Measurements from ENCODE around the gene KCNG4. TPM values are rescaled to one million over a fixed set of nuclear protein-coding genes. Genes with fewer than 3 reads are reported as not detected.

KCNG4 gene
- total RNA-seq, 4 donors from 2014 or later, result not detected

DNA sequence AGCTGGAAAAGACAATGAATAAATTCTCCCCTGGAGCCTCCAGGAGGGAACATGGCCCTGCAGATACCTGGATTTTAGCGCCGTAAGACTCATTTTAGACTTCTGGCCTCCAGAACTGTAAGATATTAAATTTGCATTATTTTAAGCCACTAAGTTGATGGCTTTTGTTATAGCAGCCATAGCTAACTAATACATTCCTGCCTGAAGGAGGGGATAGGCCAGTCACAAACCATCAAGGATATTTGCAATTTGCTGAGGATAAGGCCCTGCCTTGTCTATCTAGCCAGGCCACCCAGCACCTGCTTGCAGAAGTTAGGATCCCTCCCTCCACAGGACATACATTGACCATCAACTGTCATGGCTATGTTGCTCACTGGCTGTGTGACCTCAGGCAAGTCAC lies 4.9 kb upstream of the KCNG4 start:
- Histone ChIP-seq H3K4me3 (no peak overlapping the region), H3K27ac (no peak overlapping the region), H3K36me3 (no peaks in the 10 kb centered on the region), H3K27me3 (peaks cover 0 to 5% of the 10 kb centered on the region in 2 donors), H3K9me3 (no peaks in the 10 kb centered on the region), H3K4me1 (no peaks in the 10 kb centered on the region)
- intact Hi-C loops (cut with DNase I; ENCODE audit: low total_unique reads), result no loop called here
- no peak for DNase-seq
- no peak for TF ChIP-seq POLR2A (IDR thresholded peaks at IDR 0.05)
- TF ChIP-seq, protein P1, sequence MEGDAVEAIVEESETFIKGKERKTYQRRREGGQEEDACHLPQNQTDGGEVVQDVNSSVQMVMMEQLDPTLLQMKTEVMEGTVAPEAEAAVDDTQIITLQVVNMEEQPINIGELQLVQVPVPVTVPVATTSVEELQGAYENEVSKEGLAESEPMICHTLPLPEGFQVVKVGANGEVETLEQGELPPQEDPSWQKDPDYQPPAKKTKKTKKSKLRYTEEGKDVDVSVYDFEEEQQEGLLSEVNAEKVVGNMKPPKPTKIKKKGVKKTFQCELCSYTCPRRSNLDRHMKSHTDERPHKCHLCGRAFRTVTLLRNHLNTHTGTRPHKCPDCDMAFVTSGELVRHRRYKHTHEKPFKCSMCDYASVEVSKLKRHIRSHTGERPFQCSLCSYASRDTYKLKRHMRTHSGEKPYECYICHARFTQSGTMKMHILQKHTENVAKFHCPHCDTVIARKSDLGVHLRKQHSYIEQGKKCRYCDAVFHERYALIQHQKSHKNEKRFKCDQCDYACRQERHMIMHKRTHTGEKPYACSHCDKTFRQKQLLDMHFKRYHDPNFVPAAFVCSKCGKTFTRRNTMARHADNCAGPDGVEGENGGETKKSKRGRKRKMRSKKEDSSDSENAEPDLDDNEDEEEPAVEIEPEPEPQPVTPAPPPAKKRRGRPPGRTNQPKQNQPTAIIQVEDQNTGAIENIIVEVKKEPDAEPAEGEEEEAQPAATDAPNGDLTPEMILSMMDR (IDR thresholded peaks at IDR 0.05), result no peak

DNA sequence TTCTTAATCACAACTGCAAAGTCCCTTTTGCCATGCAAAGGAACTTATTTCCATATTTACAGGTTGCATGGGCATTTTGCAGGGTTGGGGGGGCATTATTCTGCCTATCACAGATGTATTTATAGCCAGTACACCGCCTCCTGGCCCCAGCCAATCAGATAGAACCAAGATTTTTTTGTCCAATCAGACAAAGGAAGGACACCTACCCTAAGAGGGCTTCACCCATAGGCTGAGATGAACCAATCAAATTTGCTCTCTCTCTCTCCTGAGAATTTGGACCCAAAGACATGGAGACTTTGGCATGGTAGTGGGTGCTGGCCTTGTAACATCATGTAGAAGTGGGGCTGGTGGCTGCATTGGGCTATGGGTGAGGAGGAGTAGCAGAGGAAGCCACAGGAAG lies 3.9 kb upstream of the KCNG4 start:
- Histone ChIP-seq H3K27ac (no peak overlapping the region), H3K27me3 (peaks cover 0 to 5% of the 10 kb centered on the region in 2 donors), H3K9me3 (no peaks in the 10 kb centered on the region), H3K4me3 (no peak overlapping the region), H3K36me3 (no peaks in the 10 kb centered on the region), H3K4me1 (no peaks in the 10 kb centered on the region)
- TF ChIP-seq, protein P1 (IDR thresholded peaks at IDR 0.05), result no peak
- no peak for TF ChIP-seq POLR2A (IDR thresholded peaks at IDR 0.05)
- DNase-seq, result no peak
- intact Hi-C loops (cut with DNase I; ENCODE audit: low total_unique reads), result no loop called here

DNA sequence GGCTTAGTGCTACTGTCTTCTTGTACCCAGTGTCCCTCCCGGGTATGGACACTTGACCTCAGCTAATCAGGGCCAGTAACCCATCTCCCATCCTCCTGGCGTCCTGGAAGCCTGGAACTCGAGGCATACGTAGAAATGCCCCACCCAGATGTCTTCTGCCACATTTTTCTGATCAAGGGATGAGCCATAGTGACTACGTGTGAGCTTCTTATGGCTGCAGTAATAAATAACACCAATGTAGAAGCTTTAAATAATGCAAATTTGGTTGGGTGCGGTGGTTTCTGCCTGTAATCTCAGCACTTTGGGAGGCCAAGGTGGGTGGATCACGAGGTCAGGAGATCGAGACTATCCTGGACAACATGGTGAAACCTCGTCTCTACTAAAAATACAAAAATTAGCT lies 3.0 kb upstream of the KCNG4 start:
- Histone ChIP-seq H3K36me3 (no peaks in the 10 kb centered on the region), H3K4me1 (no peaks in the 10 kb centered on the region), H3K27ac (no peak overlapping the region), H3K27me3 (peaks cover 0 to 5% of the 10 kb centered on the region in 2 donors), H3K9me3 (no peaks in the 10 kb centered on the region), H3K4me3 (no peak overlapping the region)
- TF ChIP-seq POLR2A (IDR thresholded peaks at IDR 0.05), result no peak
- TF ChIP-seq, protein P1 (IDR thresholded peaks at IDR 0.05), result no peak
- DNase-seq, result no peak
- intact Hi-C loops (cut with DNase I; ENCODE audit: low total_unique reads), result no loop called here

DNA sequence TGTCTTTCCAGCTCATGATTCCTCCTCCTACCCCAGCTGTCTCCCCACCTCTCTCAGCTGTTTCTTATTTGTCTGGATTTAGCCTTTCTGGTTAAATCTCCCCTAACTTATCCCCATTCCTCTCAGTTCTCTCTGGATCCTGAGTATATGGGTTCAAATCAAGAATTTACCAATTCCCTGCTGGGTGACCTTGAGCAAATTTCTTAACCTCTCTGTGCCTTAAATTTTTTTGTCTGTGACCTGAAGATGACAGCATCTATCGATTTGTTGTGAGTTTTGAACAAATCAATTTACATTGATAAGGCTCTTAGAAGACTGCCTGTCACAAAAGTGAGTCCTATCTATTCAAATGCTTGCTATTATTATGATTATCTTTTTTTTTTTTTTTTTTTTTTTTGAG lies 2.0 kb upstream of the KCNG4 start:
- intact Hi-C loops (cut with DNase I; ENCODE audit: low total_unique reads), result no loop called here
- no peaks in the 10 kb centered on the region for H3K36me3 ChIP-seq
- no peak overlapping the region for H3K4me3 ChIP-seq
- no peaks in the 10 kb centered on the region for H3K9me3 ChIP-seq
- no peak for DNase-seq
- no peak for TF ChIP-seq POLR2A (IDR thresholded peaks at IDR 0.05)
- TF ChIP-seq, protein P1 (IDR thresholded peaks at IDR 0.05), result no peak
- no peaks in the 10 kb centered on the region for H3K4me1 ChIP-seq
- H3K27ac ChIP-seq, result no peak overlapping the region
- peaks cover 0 to 5% of the 10 kb centered on the region in 2 donors for H3K27me3 ChIP-seq

DNA sequence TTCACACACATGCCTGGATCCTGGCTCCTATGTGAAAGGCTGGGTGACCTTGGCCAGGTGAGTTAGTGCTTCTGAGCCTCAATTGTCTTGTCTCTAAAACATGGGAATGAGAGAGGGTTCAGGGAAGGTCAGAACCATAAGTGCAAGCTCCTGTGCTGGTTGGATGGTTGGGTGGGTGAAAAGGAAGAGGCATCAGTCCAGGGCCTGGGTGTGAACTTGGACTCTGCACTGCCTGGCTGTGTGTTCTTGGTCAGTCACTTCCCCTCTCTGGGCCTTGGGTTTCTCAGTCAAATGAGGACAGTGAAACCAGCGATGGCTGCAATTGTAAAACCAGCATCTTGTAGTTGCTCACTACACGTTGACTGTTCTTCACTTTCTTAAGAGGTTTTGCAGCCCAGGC lies 643 bp upstream of the KCNG4 start:
- Histone ChIP-seq H3K27ac (no peak overlapping the region), H3K27me3 (peaks cover 0 to 5% of the 10 kb centered on the region in 2 donors), H3K9me3 (no peaks in the 10 kb centered on the region), H3K4me1 (no peaks in the 10 kb centered on the region), H3K4me3 (no peak overlapping the region), H3K36me3 (no peaks in the 10 kb centered on the region)
- TF ChIP-seq POLR2A (IDR thresholded peaks at IDR 0.05), result no peak
- TF ChIP-seq, protein P1 (IDR thresholded peaks at IDR 0.05), result no peak
- DNase-seq, result no peak
- intact Hi-C loops (cut with DNase I; ENCODE audit: low total_unique reads), result no loop called here
